Hepatocyte (in vitro differentiated cells): ENCODE data around the gene KIAA0513. TPM values are rescaled to one million over a fixed set of nuclear protein-coding genes. Genes with fewer than 3 reads are reported as not detected.

Experiments
- DNase-seq: peaks from one replicate; pipeline ENCODE4 v3.0.0-alpha.2; 2016; ENCODE audit warnings: low spot score
- H2AFZ ChIP-seq: fragments of 200-600 bp; sonication (generic); 2 replicates; pipeline ENCODE4 v1.6.0; 2016; ENCODE audit warnings: antibody characterized with exemption, mild to moderate bottlenecking
- H3K27ac ChIP-seq: fragments of 200-600 bp; sonication (generic); 2 replicates; pipeline ENCODE4 v1.5.1; 2016; ENCODE audit warnings: mild to moderate bottlenecking
- H3K27me3 ChIP-seq: fragments of 200-600 bp; sonication (generic); 2 replicates; pipeline ENCODE4 v1.6.1; 2016
- H3K36me3 ChIP-seq: fragments of 200-600 bp; sonication (generic); replicated peaks from 2 replicates; pipeline ENCODE4 v1.5.1; 2016; ENCODE audit warnings: low read depth; ENCODE audit not compliant: insufficient read depth
- H3K4me1 ChIP-seq: fragments of 200-600 bp; sonication (generic); 2 replicates; pipeline ENCODE4 v1.5.1; 2016; ENCODE audit warnings: mild to moderate bottlenecking, moderate library complexity; ENCODE audit not compliant: insufficient read depth
- H3K4me2 ChIP-seq: fragments of 200-600 bp; sonication (generic); 2 replicates; pipeline ENCODE4 v1.6.0; 2016
- H3K4me3 ChIP-seq: fragments of 200-600 bp; sonication (generic); 2 replicates; pipeline ENCODE4 v1.5.1; 2016; ENCODE audit warnings: mild to moderate bottlenecking
- H3K79me2 ChIP-seq: fragments of 200-600 bp; sonication (generic); 2 replicates; pipeline ENCODE4 v1.6.0; 2017; ENCODE audit warnings: mild to moderate bottlenecking
- H3K9me2 ChIP-seq: fragments of 200-600 bp; sonication (generic); replicated peaks from 2 replicates; pipeline ENCODE4 v1.6.0; 2017; ENCODE audit warnings: mild to moderate bottlenecking; ENCODE audit not compliant: insufficient read depth
- H3K9me3 ChIP-seq: fragments of 200-600 bp; sonication (generic); 2 replicates; pipeline ENCODE4 v1.5.1; 2016; ENCODE audit warnings: low read depth, mild to moderate bottlenecking
- H4K20me1 ChIP-seq: fragments of 200-600 bp; sonication (generic); 2 replicates; pipeline ENCODE4 v1.6.0; 2016; ENCODE audit warnings: mild to moderate bottlenecking; ENCODE audit not compliant: insufficient read depth, poor library complexity, severe bottlenecking
- CTCF ChIP-seq: fragments of 200-600 bp; sonication (generic); IDR thresholded peaks from 2 replicates; pipeline ENCODE4 v1.5.1; 2016; ENCODE audit warnings: antibody characterized with exemption, mild to moderate bottlenecking; ENCODE audit not compliant: poor library complexity
- EZH2 ChIP-seq: fragments of 200-600 bp; sonication (generic); IDR thresholded peaks from 2 replicates; pipeline ENCODE4 v1.6.1; 2016; ENCODE audit warnings: antibody characterized with exemption, mild to moderate bottlenecking, borderline replicate concordance
- EZH2phosphoT487 ChIP-seq: fragments of 200-600 bp; sonication (generic); IDR thresholded peaks from one replicate; pipeline ENCODE4 v1.6.1; 2018; ENCODE audit warnings: antibody characterized with exemption, mild to moderate bottlenecking, low read depth, moderate library complexity; ENCODE audit not compliant: unreplicated experiment, severe bottlenecking
- WGBS: methylation state at CpG from one replicate; pipeline ENCODE4 v1.1.6; 2016; ENCODE audit warnings: low lambda C conversion rate; ENCODE audit errors: missing lambda C conversion rate; 5-methylcytosine and 5-hydroxymethylcytosine counted together
- polyA plus RNA-seq: library from polyadenylated mRNA; unstranded; fragments of >200 nt; fragmentation: Nextera tagmentation; extraction: Ambion mirVana; gene quantifications from 2 replicates; pipeline ENCODE4 v1.2.1, GENCODE V29; 2016
- total RNA-seq: library from RNA; depleted of rRNA; stranded (reverse); fragments of >200 nt; gene quantifications from 2 replicates; pipeline ENCODE4 v1.2.3, GENCODE V29; 2014

The KIAA0513 gene
- total and polyA plus RNA-seq, 2 experiments from 2014 or later, result 10.1 to 14.9 TPM

GRCh38 chr16:85088570-85089199 lies 61.1 kb downstream of the KIAA0513 start:
- Histone ChIP-seq H3K9me2 (no peaks in the 10 kb centered on the region), H3K4me2 (no peak overlapping the region), H3K4me1 (peaks cover 16% of the 10 kb centered on the region), H2AFZ (no peak overlapping the region), H3K4me3 (no peak overlapping the region), H3K9me3 (no peaks in the 10 kb centered on the region), H3K27ac (no peak overlapping the region), H4K20me1 (no peaks in the 10 kb centered on the region), H3K79me2 (no peaks in the 10 kb centered on the region), H3K27me3 (no peaks in the 10 kb centered on the region), H3K36me3 (no peaks in the 10 kb centered on the region)
- no peak for DNase-seq
- 85% methylated on average over 27 of the region's 31 CpGs for WGBS
- TF ChIP-seq EZH2phosphoT487 (no peak), EZH2 (no peak), CTCF (no peak)

- no peak for DNase-seq
- WGBS, result 76% methylated on average over 16 of the region's 16 CpGs
- H4K20me1 ChIP-seq, result no peaks in the 10 kb centered on the region
- H3K9me2 ChIP-seq, result no peaks in the 10 kb centered on the region
- H3K27ac ChIP-seq, result peak overlapping the region; percentile 7
- no peak overlapping the region for H2AFZ ChIP-seq
- H3K4me3 ChIP-seq, result no peak overlapping the region
- no peak overlapping the region for H3K4me2 ChIP-seq
- no peaks in the 10 kb centered on the region for H3K9me3 ChIP-seq
- no peaks in the 10 kb centered on the region for H3K79me2 ChIP-seq
- no peak for TF ChIP-seq CTCF
- TF ChIP-seq EZH2, result no peak
- TF ChIP-seq EZH2phosphoT487, result no peak
- no peaks in the 10 kb centered on the region for H3K27me3 ChIP-seq
- no peaks in the 10 kb centered on the region for H3K36me3 ChIP-seq
- H3K4me1 ChIP-seq, result peaks cover 16% of the 10 kb centered on the region
Observed at GRCh38 chr16:85089525-85089924, 61.9 kb downstream of the KIAA0513 start.

GRCh38 chr16:85090181-85090580 lies 62.6 kb downstream of the KIAA0513 start:
- Histone ChIP-seq H3K9me3 (no peaks in the 10 kb centered on the region), H3K27me3 (no peaks in the 10 kb centered on the region), H3K4me1 (peaks cover 16% of the 10 kb centered on the region), H3K4me3 (no peak overlapping the region), H2AFZ (no peak overlapping the region), H3K9me2 (no peaks in the 10 kb centered on the region), H3K79me2 (no peaks in the 10 kb centered on the region), H3K27ac (no peak overlapping the region), H3K4me2 (no peak overlapping the region), H3K36me3 (no peaks in the 10 kb centered on the region), H4K20me1 (no peaks in the 10 kb centered on the region)
- WGBS, result 85% methylated on average over 13 of the region's 13 CpGs
- DNase-seq, result no peak
- no peak for TF ChIP-seq EZH2phosphoT487
- TF ChIP-seq EZH2, result no peak
- TF ChIP-seq CTCF, result no peak
